GM18951 (cell line): ENCODE measurements around the gene SMIM10.
"Not testable (repeated sequence)": the region's sequence is repeated elsewhere in the genome, so short reads cannot be mapped to it uniquely, and the experiment has no call there.

Source experiments
- POLR2A ChIP-seq: IDR thresholded peaks from 4 replicates; pipeline ENCODE4 v1.6.1; 2011; ENCODE audit warnings: mild to moderate bottlenecking; ENCODE audit not compliant: insufficient read length, insufficient read depth; ENCODE audit errors: extremely low read depth
- in situ Hi-C: fragments of 300-500 bp; cut with MboI; formaldehyde crosslinking; loops from one replicate; pipeline ENCODE4 v1.12.0; 2022; ENCODE audit warnings: low sequenced_read_pairs, mixed read lengths, inconsistent platforms; ENCODE audit not compliant: unreplicated experiment

SMIM10 gene

GRCh38 chrX:134997646-134998045, 6.9 kb downstream of the SMIM10 start:
- no peak for TF ChIP-seq POLR2A
- in situ Hi-C loops = no loop called here

- in situ Hi-C loops = no loop called here
- TF ChIP-seq POLR2A = no peak
These were observed 7.5 kb downstream of the SMIM10 start for GRCh38 chrX:134998246-134998645.

- no peak for TF ChIP-seq POLR2A
- in situ Hi-C loops = no loop called here
These were observed 8.7 kb downstream of the SMIM10 start for GRCh38 chrX:134999469-134999868.

GRCh38 chrX:135000516-135000915, 9.7 kb downstream of the SMIM10 start:
- in situ Hi-C loops = no loop called here

GRCh38 chrX:135003876-135004623, 13.3 kb downstream of the SMIM10 start:
- no peak for TF ChIP-seq POLR2A
- in situ Hi-C loops = no loop called here

More at GRCh38 chrX:135000516-135000915, 9.7 kb downstream of the SMIM10 start:
- no peak for TF ChIP-seq POLR2A

- in situ Hi-C loops = no loop called here
- no peak for TF ChIP-seq POLR2A
These were observed 15.4 kb downstream of the SMIM10 start for GRCh38 chrX:135006187-135006586.

GRCh38 chrX:135009057-135009610, 18.3 kb downstream of the SMIM10 start:
- in situ Hi-C loops = no loop called here
- no peak for TF ChIP-seq POLR2A

GRCh38 chrX:135009838-135010237, 19.0 kb downstream of the SMIM10 start:
- no peak for TF ChIP-seq POLR2A
- in situ Hi-C loops = no loop called here

- no peak for TF ChIP-seq POLR2A
- in situ Hi-C loops = no loop called here
These were observed 20.1 kb downstream of the SMIM10 start for GRCh38 chrX:135010921-135011320.

- in situ Hi-C loops = no loop called here
- no peak for TF ChIP-seq POLR2A
These were observed 24.9 kb downstream of the SMIM10 start for GRCh38 chrX:135015523-135016245.

- in situ Hi-C loops = not testable (repeated sequence)
These were observed 29.1 kb downstream of the SMIM10 start for GRCh38 chrX:135019890-135020289.

GRCh38 chrX:135023791-135024190, 33.0 kb downstream of the SMIM10 start:
- in situ Hi-C loops = not testable (repeated sequence)

GRCh38 chrX:135024526-135024925, 33.7 kb downstream of the SMIM10 start:
- TF ChIP-seq POLR2A = no peak
- in situ Hi-C loops = no loop called here

GRCh38 chrX:135030207-135030963, 39.6 kb downstream of the SMIM10 start:
- in situ Hi-C loops = not testable (repeated sequence)

GRCh38 chrX:135041149-135042123, 50.6 kb downstream of the SMIM10 start:
- in situ Hi-C loops = not testable (repeated sequence)
